Endothelial cell of umbilical vein (primary cell): ENCODE data around the gene TOMM7. TPM values are rescaled to one million over a fixed set of nuclear protein-coding genes. Genes with fewer than 3 reads are reported as not detected.

Experiments used
- BruUV-seq: library from RNA; stranded (reverse); fragments of 400-500 nt; replicated peaks from 2 replicates; lab custom pipeline; 2021; lab: Mats Ljungman, UMichigan
- CTCF ChIA-PET: fragments of 300-600, 350-600 bp; sonication (Branson Sonifier 250); formaldehyde crosslinking; loops from one replicate; lab custom pipeline; 2021; ENCODE audit warnings: antibody characterized with exemption, inconsistent platforms; lab: Charles Lee
- POLR2A ChIA-PET: fragments of 300-600, 350-600 bp; sonication (Branson Sonifier 250); formaldehyde crosslinking; loops from one replicate; lab custom pipeline; 2021; ENCODE audit warnings: antibody characterized with exemption, inconsistent platforms; lab: Charles Lee
- DNase-seq: peaks from one replicate; pipeline ENCODE4 v3.0.0-alpha.2; 2011; ENCODE audit warnings: low read depth, low spot score
- FAIRE-seq: peaks from 2 replicates; lab custom pipeline; 2011; peaks lifted over from hg19 to GRCh38; lab: Jason Lieb, UNC
- H2AFZ ChIP-seq: 2 replicates; pipeline ENCODE4 v1.6.0; 2012; ENCODE audit warnings: low read depth, low read length, control low read depth, inconsistent platforms
- H3K27ac ChIP-seq: 2 replicates; pipeline ENCODE4 v1.5.1; 2011; ENCODE audit warnings: low read depth, mild to moderate bottlenecking, control low read depth, low read length, moderate library complexity; ENCODE audit not compliant: insufficient read depth
- H3K27me3 ChIP-seq, 2 experiments: 2 replicates each; pipeline versions ENCODE4 v1.6.0 to v1.6.1; 2011; ENCODE audit warnings: low read length in 2 of 2, mixed read lengths in 1 of 2; ENCODE audit not compliant: control insufficient read depth in 2 of 2, insufficient read depth in 2 of 2
- H3K36me3 ChIP-seq, 2 experiments: 2 replicates in 1 of 2; 3 replicates in 1 of 2; pipeline ENCODE4 v1.5.1; 2011; ENCODE audit warnings: low read length in 2 of 2, mild to moderate bottlenecking in 1 of 2, moderate library complexity in 1 of 2; ENCODE audit not compliant: control insufficient read depth in 2 of 2, insufficient read depth in 2 of 2; ENCODE audit errors: extremely low read depth in 1 of 2
- H3K4me1 ChIP-seq: 3 replicates; pipeline ENCODE4 v1.5.1; 2011; ENCODE audit warnings: mild to moderate bottlenecking, low read length; ENCODE audit not compliant: control insufficient read depth, insufficient read depth; ENCODE audit errors: extremely low read depth
- H3K4me2 ChIP-seq: 2 replicates; pipeline ENCODE4 v1.6.1; 2011; ENCODE audit warnings: low read length, control low read depth, mixed read lengths; ENCODE audit not compliant: insufficient read depth
- H3K4me3 ChIP-seq, 3 experiments: fragments of 200-600 bp in 1 of 3; sonication (generic), shearing (Covaris generic) in 1 of 3; replicated peaks in 1 of 3; 2 replicates each; pipeline ENCODE4 v1.5.1; 2011 to 2016; ENCODE audit warnings: control low read depth in 3 of 3, low read length in 3 of 3, mild to moderate bottlenecking in 2 of 3, inconsistent platforms in 1 of 3, low read depth in 1 of 3, moderate library complexity in 1 of 3; ENCODE audit not compliant: insufficient read depth in 1 of 3
- H3K79me2 ChIP-seq: 2 replicates; pipeline ENCODE4 v1.6.0; 2012; ENCODE audit warnings: low read length, inconsistent platforms; ENCODE audit not compliant: control insufficient read depth, insufficient read depth
- H3K9ac ChIP-seq: replicated peaks from 2 replicates; pipeline ENCODE3; 2011; ENCODE audit warnings: low read length, control low read depth; ENCODE audit not compliant: insufficient read depth; ENCODE audit errors: extremely low read depth
- H3K9me1 ChIP-seq: replicated peaks from 3 replicates; pipeline ENCODE4 v1.6.0; 2011; ENCODE audit warnings: mild to moderate bottlenecking, low read length; ENCODE audit not compliant: control insufficient read depth, insufficient read depth; ENCODE audit errors: extremely low read depth
- H3K9me3 ChIP-seq: replicated peaks from 2 replicates; pipeline ENCODE4 v1.5.1; 2012; ENCODE audit warnings: low read length, inconsistent platforms; ENCODE audit not compliant: control insufficient read depth, insufficient read depth
- H4K20me1 ChIP-seq: replicated peaks from 2 replicates; pipeline ENCODE3; 2011; ENCODE audit warnings: mild to moderate bottlenecking, low read length; ENCODE audit not compliant: control insufficient read depth, insufficient read depth; ENCODE audit errors: extremely low read depth
- CTCF ChIP-seq, 2 donors: IDR thresholded peaks; 1 replicate in 1 of 2; 2 replicates in 1 of 2; pipeline ENCODE4 v1.5.1; 2011; ENCODE audit warnings: low read length in 2 of 2, mild to moderate bottlenecking in 2 of 2, moderate library complexity in 2 of 2, control low read depth in 1 of 2, inconsistent platforms in 1 of 2, low read depth in 1 of 2; ENCODE audit not compliant: insufficient read depth in 1 of 2; ENCODE audit errors: extremely low read depth in 1 of 2
- EZH2 ChIP-seq: IDR thresholded peaks from 2 replicates; pipeline ENCODE4 v1.6.1; 2012; ENCODE audit warnings: borderline replicate concordance, low read depth, mild to moderate bottlenecking, moderate library complexity, low read length, inconsistent platforms; ENCODE audit not compliant: severe bottlenecking
- FOS ChIP-seq: IDR thresholded peaks from 2 replicates; pipeline ENCODE4 v1.6.1; 2011; ENCODE audit warnings: mild to moderate bottlenecking, low read length, moderate library complexity, borderline replicate concordance; ENCODE audit not compliant: insufficient read depth
- GATA2 ChIP-seq: IDR thresholded peaks from 2 replicates; pipeline ENCODE4 v1.7.0; 2011; ENCODE audit warnings: low read depth, mild to moderate bottlenecking, moderate library complexity, mixed read lengths, low read length; ENCODE audit not compliant: insufficient read length, insufficient read depth
- JUN ChIP-seq: IDR thresholded peaks from 2 replicates; pipeline ENCODE4 v1.6.1; 2011; ENCODE audit warnings: borderline replicate concordance, low read depth; ENCODE audit not compliant: insufficient read length, insufficient read depth
- MAX ChIP-seq: IDR thresholded peaks from 2 replicates; pipeline ENCODE4 v1.6.1; 2011; ENCODE audit not compliant: insufficient read depth, insufficient read length
- MYC ChIP-seq: IDR thresholded peaks from one replicate; pipeline ENCODE4 v1.6.1; 2011; ENCODE audit warnings: mild to moderate bottlenecking, low read depth, low read length
- POLR2A ChIP-seq: IDR thresholded peaks from 2 replicates; pipeline ENCODE4 v1.6.1; 2012; ENCODE audit warnings: low read depth, mild to moderate bottlenecking, control low read depth, low read length
- POLR2AphosphoS5 ChIP-seq: IDR thresholded peaks from 2 replicates; pipeline ENCODE4 v1.6.1; 2012; ENCODE audit warnings: low read depth, mild to moderate bottlenecking, control low read depth, low read length, moderate library complexity; ENCODE audit not compliant: insufficient read depth
- dilution Hi-C: fragments of 300-500 bp; cut with MboI; formaldehyde crosslinking; loops from one replicate; pipeline ENCODE4 v1.15.0; 2019; ENCODE audit warnings: low sequenced_read_pairs; ENCODE audit not compliant: extremely low pct_ligation_motif_present
- intact Hi-C: fragments of 100-400 bp; cut with micrococcal nuclease; formaldehyde crosslinking; loops from one replicate; pipeline ENCODE4 v1.10.0; 2022
- polyA plus RNA-seq, 4 experiments: library from polyadenylated mRNA; depleted of rRNA in 3 of 4; stranded (reverse) in 3 of 4; unstranded in 1 of 4; fragments of >200 nt; gene quantifications; 2 replicates each; pipeline versions ENCODE4 v1.2.1 to v1.2.3, GENCODE V29; 2011 to 2012; ENCODE audit warnings: missing spikeins in 1 of 4
- total RNA-seq: library from RNA; stranded (reverse); gene quantifications from 2 replicates; pipeline ENCODE4 v1.2.3, GENCODE V29; 2021

The TOMM7 gene
- total and polyA plus RNA-seq, 2 donors (not counting 3 experiments of a cell fraction or from before 2014, with no cell fraction given): 185 to 528 TPM

- Histone ChIP-seq H3K27me3 (no peaks in the 10 kb centered on the region), H3K36me3 (no peaks in the 10 kb centered on the region), H4K20me1 (no peaks in the 10 kb centered on the region), H3K4me1 (peaks cover 6% of the 10 kb centered on the region), H3K4me3 (no peak overlapping the region), H3K4me2 (no peak overlapping the region), H3K27ac (no peak overlapping the region), H3K79me2 (no peaks in the 10 kb centered on the region), H2AFZ (no peak overlapping the region), H3K9me3 (no peaks in the 10 kb centered on the region), H3K9me1 (no peaks in the 10 kb centered on the region), H3K9ac (no peak overlapping the region)
- dilution Hi-C loops (no loop called here), intact Hi-C loops (no loop called here)
- CTCF ChIA-PET: interaction anchor here (1.3 kb wide), 1 partner anchor 304 kb away, joined by 3 read pairs; no protein-coding TSS in a partner anchor
- POLR2A ChIA-PET: interaction anchor here (0.7 to 1.2 kb wide), 2 partner anchors 8 to 9 kb away, joined by 3 to 5 read pairs; no protein-coding TSS in a partner anchor
- no peak for DNase-seq
- TF ChIP-seq GATA2: no peak
- TF ChIP-seq MAX: no peak
- TF ChIP-seq POLR2A: no peak
- TF ChIP-seq EZH2: no peak
- no peak for TF ChIP-seq JUN
- TF ChIP-seq MYC: no peak
- TF ChIP-seq FOS: no peak
- BruUV-seq: no TSS peak
- FAIRE-seq: no peak
These were observed 41.7 kb upstream of the TOMM7 start for GRCh38 chr7:22864301-22864700.

- no peak for FAIRE-seq
- intact Hi-C loops (no loop called here), dilution Hi-C loops (no loop called here)
- Histone ChIP-seq H4K20me1 (no peaks in the 10 kb centered on the region), H3K4me2 (no peak overlapping the region), H3K79me2 (no peaks in the 10 kb centered on the region), H3K4me1 (peaks cover 16% of the 10 kb centered on the region), H3K4me3 (no peak overlapping the region), H3K9me3 (no peaks in the 10 kb centered on the region), H2AFZ (no peak overlapping the region), H3K27me3 (no peaks in the 10 kb centered on the region), H3K9ac (no peak overlapping the region), H3K9me1 (no peaks in the 10 kb centered on the region), H3K36me3 (no peaks in the 10 kb centered on the region), H3K27ac (no peak overlapping the region)
- TF ChIP-seq POLR2A (no peak), CTCF (IDR thresholded peaks at IDR 0.05; ENCODE audit: extremely low read depth in 1 of 2, insufficient read depth in 1 of 2, low read depth in 1 of 2, low read length in 2 of 2) (no peak), GATA2 (no peak), FOS (no peak), MYC (no peak), JUN (no peak), EZH2 (no peak), MAX (no peak), POLR2AphosphoS5 (no peak)
- no TSS peak for BruUV-seq
- ChIA-PET CTCF (no interaction called here), POLR2A (no interaction called here)
- DNase-seq: no peak
These were observed 40.7 kb upstream of the TOMM7 start for GRCh38 chr7:22863156-22863899.
